ENCODE measurements around the gene SRGAP2B.
"Not testable (repeated sequence)": the region's sequence is repeated elsewhere in the genome, so short reads cannot be mapped to it uniquely, and the experiment has no call there.

GRCh38 chr1:144963571-144963970 is 131.6 kb downstream of the SRGAP2B start:
- TF ChIP-seq CTCF, POLR2A (IDR thresholded peaks at IDR 0.05): not testable (repeated sequence)
